GM12878 (cell line): Measurements from ENCODE around the gene RICTOR. TPM values are rescaled to one million over a fixed set of nuclear protein-coding genes. Genes with fewer than 3 reads are reported as not detected.

ENCODE experiments used
- ATAC-seq: fragments of 200-7000 bp; cut with Tn5 transposase; 3 replicates; pipeline ENCODE4 v1.9.1; 2020; ENCODE audit warnings: mild to moderate bottlenecking, moderate library complexity
- BruUV-seq: library from RNA; stranded (reverse); fragments of 400-500 nt; replicated peaks from 2 replicates; lab custom pipeline; 2021; lab: Mats Ljungman, UMichigan
- CTCF ChIA-PET: fragments of 300-600 bp; sonication (Branson Sonifier 250); formaldehyde crosslinking; extraction: SDS; loops from one replicate; lab custom pipeline; 2021; ENCODE audit warnings: inconsistent platforms; lab: Yijun Ruan, JAX
- POLR2A ChIA-PET: fragments of 350-600 bp; formaldehyde crosslinking; extraction: SDS; loops from one replicate; lab custom pipeline; 2021; ENCODE audit warnings: inconsistent platforms; lab: Charles Lee
- RAD21 ChIA-PET: fragments of 300-600 bp; sonication (Branson Sonifier 250); formaldehyde crosslinking; loops from one replicate; lab custom pipeline; 2023; ENCODE audit warnings: antibody characterized with exemption; ENCODE audit not compliant: unreplicated experiment; lab: Charles Lee
- SMC1A ChIA-PET: fragments of 300-600 bp; sonication (Branson Sonifier 250); formaldehyde crosslinking; loops from one replicate; lab custom pipeline; 2023; ENCODE audit not compliant: unreplicated experiment, uncharacterized antibody; lab: Charles Lee
- DNase-seq: peaks from one replicate; pipeline ENCODE4 v3.0.0-alpha.2; 2011; ENCODE audit warnings: low read depth, low spot score
- FAIRE-seq: peaks from 3 replicates; lab custom pipeline; 2011; peaks lifted over from hg19 to GRCh38; lab: Jason Lieb, UNC
- H2AFZ ChIP-seq: 2 replicates; pipeline ENCODE4 v1.6.0; 2011; ENCODE audit warnings: low read depth, low read length, control low read depth; ENCODE audit not compliant: control insufficient read depth
- H3K27ac ChIP-seq: 2 replicates; pipeline ENCODE4 v1.5.1; 2011; ENCODE audit warnings: control low read depth; ENCODE audit not compliant: control insufficient read depth, insufficient read depth
- H3K27me3 ChIP-seq, 2 experiments: replicated peaks in 1 of 2; 2 replicates each; pipeline versions ENCODE4 v1.6.0 to v1.6.1; 2011; ENCODE audit warnings: low read length in 1 of 2; ENCODE audit not compliant: control insufficient read depth in 2 of 2, insufficient read depth in 2 of 2
- H3K36me3 ChIP-seq, 2 experiments: 2 replicates each; pipeline ENCODE4 v1.5.1; 2011; ENCODE audit warnings: low read length in 1 of 2; ENCODE audit not compliant: control insufficient read depth in 2 of 2, insufficient read depth in 2 of 2
- H3K4me1 ChIP-seq: 2 replicates; pipeline ENCODE4 v1.6.1; 2011; ENCODE audit warnings: mild to moderate bottlenecking, low read length, moderate library complexity, mixed read lengths; ENCODE audit not compliant: control insufficient read depth, insufficient read depth
- H3K4me2 ChIP-seq: 2 replicates; pipeline ENCODE4 v1.6.0; 2011; ENCODE audit warnings: control low read depth; ENCODE audit not compliant: control insufficient read depth, insufficient read depth
- H3K4me3 ChIP-seq: fragments of 200-600 bp; sonication (generic); 2 replicates; pipeline ENCODE4 v1.5.1; 2016
- H3K79me2 ChIP-seq: 2 replicates; pipeline ENCODE4 v1.6.0; 2011; ENCODE audit warnings: low read length; ENCODE audit not compliant: control insufficient read depth, insufficient read depth
- H3K9ac ChIP-seq: 2 replicates; pipeline ENCODE4 v1.8.0; 2011; ENCODE audit warnings: low read length, control low read depth, mixed read lengths; ENCODE audit not compliant: control insufficient read depth, insufficient read depth
- H3K9me3 ChIP-seq: replicated peaks from 3 replicates; pipeline ENCODE4 v1.5.1; 2011; ENCODE audit warnings: mild to moderate bottlenecking, low read length; ENCODE audit not compliant: control insufficient read depth, insufficient read depth
- H4K20me1 ChIP-seq: 2 replicates; pipeline ENCODE4 v1.6.0; 2011; ENCODE audit not compliant: control insufficient read depth, insufficient read depth
- CBFB ChIP-seq: IDR thresholded peaks from 2 replicates; pipeline ENCODE4 v1.6.1; 2016; ENCODE audit warnings: antibody characterized with exemption, low read depth
- CEBPB ChIP-seq, 2 experiments: fragments of 150-350 bp in 1 of 2; IDR thresholded peaks; 2 replicates each; pipeline ENCODE4 v1.6.1; 2012 to 2014; ENCODE audit warnings: low read depth in 2 of 2, low read length in 2 of 2, borderline replicate concordance in 1 of 2, inconsistent platforms in 1 of 2
- E4F1 ChIP-seq: fragments of 450-650 bp; IDR thresholded peaks from 2 replicates; pipeline ENCODE4 v1.6.1; 2018; ENCODE audit warnings: borderline replicate concordance, mild to moderate bottlenecking; ENCODE audit not compliant: partially characterized antibody
- EED ChIP-seq: sonication (generic); IDR thresholded peaks from 2 replicates; pipeline ENCODE4 v1.6.1; 2016; ENCODE audit warnings: antibody characterized with exemption, low read depth
- ESRRA ChIP-seq: IDR thresholded peaks from 2 replicates; pipeline ENCODE4 v1.6.1; 2012; ENCODE audit warnings: mild to moderate bottlenecking, low read length, improper control_type of control experiment
- ETV6 ChIP-seq, 2 experiments: fragments of 450-650 bp in 1 of 2; IDR thresholded peaks in 1 of 2; conservative IDR thresholded peaks in 1 of 2; 2 replicates each; pipeline ENCODE4 v1.6.1; 2014; ENCODE audit warnings: antibody characterized with exemption in 1 of 2, borderline replicate concordance in 1 of 2, low read depth in 1 of 2, mild to moderate bottlenecking in 1 of 2, moderate library complexity in 1 of 2
- MTA3 ChIP-seq: IDR thresholded peaks from 2 replicates; pipeline ENCODE4 v1.6.1; 2012; ENCODE audit warnings: low read length, inconsistent platforms, borderline replicate concordance
- WGBS: methylation state at CpG from one replicate; pipeline ENCODE4 v1.1.6; 2016; ENCODE audit warnings: low lambda C conversion rate; ENCODE audit not compliant: insufficient replicate concordance, insufficient coverage; ENCODE audit errors: missing lambda C conversion rate; 5-methylcytosine and 5-hydroxymethylcytosine counted together
- in situ Hi-C: fragments of 300-500 bp; cut with MboI; formaldehyde crosslinking; loops from 9 replicates; pipeline ENCODE4 v1.14.3; 2018; ENCODE audit warnings: mixed read lengths
- intact Hi-C: fragments of 100-400 bp; cut with micrococcal nuclease; formaldehyde crosslinking; loops from one replicate; pipeline ENCODE4 v1.14.2; 2022; ENCODE audit not compliant: unreplicated experiment
- polyA plus RNA-seq, 11 experiments: library from polyadenylated mRNA; depleted of rRNA in 4 of 11; unstranded in 6 of 11; stranded (reverse) in 5 of 11; fragments of >200 nt; fragmentation: Nextera tagmentation in 4 of 11; fragmentation: Illumina TruSeq in 1 of 11; extraction: Ambion mirVana in 4 of 11; extraction: Trizol in 1 of 11; gene quantifications; 1 replicate in 1 of 11; 2 replicates in 10 of 11; pipeline versions ENCODE4 v1.2.1 to v1.2.3, GENCODE V29; 2011 to 2016; ENCODE audit warnings: inconsistent platforms in 2 of 11, missing spikeins in 2 of 11, low read depth in 1 of 11
- total RNA-seq, 4 experiments: library from RNA; depleted of rRNA in 3 of 4; stranded (reverse); fragments of >200 nt in 3 of 4; fragmentation: Illumina TruSeq in 1 of 4; extraction: Trizol in 1 of 4; gene quantifications; 2 replicates each; pipeline versions ENCODE4 v1.2.1 to v1.2.3, GENCODE V29; 2013 to 2021

Gene RICTOR
- total and polyA plus RNA-seq, 10 of the 15 experiments (the other 5 are each of a cell fraction or from before 2014, with no cell fraction given): 2.7 to 23.0 (median 6.9) TPM

DNA sequence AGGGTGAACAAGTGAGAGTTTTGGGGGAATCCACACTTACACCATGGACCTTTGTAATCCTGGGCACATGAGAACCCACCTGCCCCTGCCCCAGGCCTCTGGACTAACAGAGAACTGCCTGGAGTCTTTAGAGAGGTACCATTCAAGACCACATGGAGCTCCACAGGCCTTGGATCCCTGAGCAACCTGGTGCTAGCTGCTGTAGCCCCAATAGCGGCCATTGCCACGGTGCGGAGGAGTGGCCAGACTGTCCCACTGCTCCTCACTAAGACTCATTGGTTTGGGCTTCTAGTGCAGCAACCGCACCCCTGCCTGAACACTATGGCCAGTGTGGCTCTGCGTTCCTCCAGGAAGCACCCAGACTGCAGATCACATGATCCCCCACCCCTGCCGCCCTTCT is 182.6 kb downstream of the RICTOR start:
- SMC1A ChIA-PET: no interaction called here
- FAIRE-seq: no peak
- no peak overlapping the region for H3K9ac ChIP-seq
- 79% methylated on average over 5 of the region's 6 CpGs for WGBS
- no peaks in the 10 kb centered on the region for H3K4me1 ChIP-seq
- no peak for DNase-seq
- no peaks in the 10 kb centered on the region for H3K9me3 ChIP-seq
- CTCF ChIA-PET: no interaction called here
- RAD21 ChIA-PET: no interaction called here
- no peak overlapping the region for H3K4me3 ChIP-seq
- no peak overlapping the region for H3K4me2 ChIP-seq
- H3K36me3 ChIP-seq: no peaks in the 10 kb centered on the region
- no peak for TF ChIP-seq ESRRA
- no peak for TF ChIP-seq E4F1
- TF ChIP-seq ETV6 (conservative IDR thresholded peaks at IDR 0.05 in 1 of 2, IDR thresholded peaks at IDR 0.05 in 1 of 2; ENCODE audit: borderline replicate concordance in 1 of 2, low read depth in 1 of 2): no peak
- no peak for TF ChIP-seq CEBPB (IDR thresholded peaks at IDR 0.05; ENCODE audit: borderline replicate concordance in 1 of 2, low read depth in 2 of 2, low read length in 2 of 2)
- TF ChIP-seq MTA3: no peak
- no peak for TF ChIP-seq EED
- TF ChIP-seq CBFB: no peak
- no TSS peak for BruUV-seq
- H3K27me3 ChIP-seq: no peaks in the 10 kb centered on the region
- no peak for ATAC-seq
- H3K79me2 ChIP-seq: no peaks in the 10 kb centered on the region
- in situ Hi-C loops: no loop called here
- intact Hi-C loops: no loop called here
- no peak overlapping the region for H2AFZ ChIP-seq
- H3K27ac ChIP-seq: no peak overlapping the region
- POLR2A ChIA-PET: no interaction called here
- no peaks in the 10 kb centered on the region for H4K20me1 ChIP-seq
